Esophagus squamous epithelium (tissue), 4 donors: Measurements from ENCODE around the gene ADAM12.

Experiments used
- POLR2A ChIP-seq, 4 donors: fragments of 450-650 bp; IDR thresholded peaks; one replicate each; pipeline ENCODE4 v1.6.1; 2017; ENCODE audit warnings: antibody characterized with exemption in 4 of 4, mild to moderate bottlenecking in 4 of 4, moderate library complexity in 3 of 4
- TF ChIP-seq, protein P1 (sequence below), 6 experiments: fragments of 450-650 bp in 4 of 6; fragments of 200-600 bp in 2 of 6; sonication (generic) in 2 of 6; IDR thresholded peaks; one replicate each; pipeline ENCODE4 v1.5.1; 2016 to 2019; ENCODE audit warnings: antibody characterized with exemption in 6 of 6, mild to moderate bottlenecking in 4 of 6, moderate library complexity in 4 of 6

- TF ChIP-seq, protein P1, sequence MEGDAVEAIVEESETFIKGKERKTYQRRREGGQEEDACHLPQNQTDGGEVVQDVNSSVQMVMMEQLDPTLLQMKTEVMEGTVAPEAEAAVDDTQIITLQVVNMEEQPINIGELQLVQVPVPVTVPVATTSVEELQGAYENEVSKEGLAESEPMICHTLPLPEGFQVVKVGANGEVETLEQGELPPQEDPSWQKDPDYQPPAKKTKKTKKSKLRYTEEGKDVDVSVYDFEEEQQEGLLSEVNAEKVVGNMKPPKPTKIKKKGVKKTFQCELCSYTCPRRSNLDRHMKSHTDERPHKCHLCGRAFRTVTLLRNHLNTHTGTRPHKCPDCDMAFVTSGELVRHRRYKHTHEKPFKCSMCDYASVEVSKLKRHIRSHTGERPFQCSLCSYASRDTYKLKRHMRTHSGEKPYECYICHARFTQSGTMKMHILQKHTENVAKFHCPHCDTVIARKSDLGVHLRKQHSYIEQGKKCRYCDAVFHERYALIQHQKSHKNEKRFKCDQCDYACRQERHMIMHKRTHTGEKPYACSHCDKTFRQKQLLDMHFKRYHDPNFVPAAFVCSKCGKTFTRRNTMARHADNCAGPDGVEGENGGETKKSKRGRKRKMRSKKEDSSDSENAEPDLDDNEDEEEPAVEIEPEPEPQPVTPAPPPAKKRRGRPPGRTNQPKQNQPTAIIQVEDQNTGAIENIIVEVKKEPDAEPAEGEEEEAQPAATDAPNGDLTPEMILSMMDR (IDR thresholded peaks at IDR 0.05) = no peak
- no peak for TF ChIP-seq POLR2A (IDR thresholded peaks at IDR 0.05)
Observed at GRCh38 chr10:126224967-126225671, 163.2 kb downstream of the ADAM12 start.
